Activated T-cell treated with anti-CD3 and anti-CD28 coated beads, Interleukin-2, amount 50 U/mL, for 48 hours (primary cell): ENCODE data around the gene CAPS2.

ENCODE experiments used
- DNase-seq, 2 experiments: peaks; one replicate each; pipeline ENCODE4 v3.0.0-alpha.2; 2020

CAPS2 gene

DNA sequence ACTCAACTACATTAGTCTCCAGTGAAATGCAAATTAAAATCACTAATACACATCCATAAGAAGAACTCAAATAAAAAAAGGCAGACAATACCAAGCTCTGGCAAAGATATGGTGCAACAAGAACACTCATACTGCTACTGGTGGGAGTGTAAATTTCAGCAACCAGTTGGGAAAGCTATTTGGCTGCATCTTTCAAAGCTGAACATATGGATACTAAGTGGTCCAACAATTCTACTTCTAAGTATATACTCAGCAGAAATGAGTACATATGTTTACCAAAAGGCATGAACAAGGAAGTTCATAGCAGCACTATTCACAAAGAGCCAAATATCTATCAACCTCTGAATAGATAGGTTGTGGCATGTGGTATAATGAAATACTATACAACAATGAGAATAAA lies 27.3 kb downstream of the CAPS2 start:
- no peak for DNase-seq

DNA sequence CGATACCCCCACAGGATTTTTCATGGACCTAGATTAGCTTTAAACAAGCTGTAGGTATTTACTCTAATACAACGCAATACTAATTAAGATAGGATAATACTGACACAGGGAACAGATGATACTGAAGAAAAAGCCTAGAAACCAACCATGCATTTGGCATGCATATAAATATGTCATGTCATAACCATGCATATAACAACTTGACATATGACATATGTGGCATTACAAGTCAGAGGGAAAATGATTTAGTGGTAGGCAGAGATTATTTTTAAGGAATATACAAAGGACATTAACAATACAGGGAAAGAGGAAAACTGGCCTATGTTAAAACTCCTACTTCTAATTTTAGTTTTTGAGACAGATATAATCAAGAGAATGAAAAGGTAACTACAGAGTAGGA lies 27.9 kb downstream of the CAPS2 start:
- DNase-seq, result no peak

GRCh38 chr12:75294797-75295196 lies 35.3 kb downstream of the CAPS2 start:
- DNase-seq, result no peak

DNA sequence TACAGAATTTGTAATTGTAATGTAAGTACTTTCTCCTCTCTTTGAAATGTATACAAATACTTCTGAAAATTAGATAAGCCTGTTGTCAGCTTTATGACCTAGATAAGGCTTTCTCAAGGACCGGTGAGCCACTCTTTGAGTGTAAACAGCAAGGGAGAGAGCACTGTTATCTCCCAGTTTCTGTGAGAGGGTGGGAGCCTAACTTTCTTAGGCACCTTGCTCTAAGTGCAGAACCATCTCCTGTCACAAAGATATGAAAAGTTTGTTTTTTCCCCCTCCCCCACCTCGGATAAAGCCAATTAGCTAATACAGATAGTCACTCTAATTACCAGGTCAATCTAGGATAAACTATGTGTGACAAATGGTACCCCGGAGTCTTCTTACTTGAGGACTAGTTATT lies 35.8 kb downstream of the CAPS2 start:
- no peak for DNase-seq

GRCh38 chr12:75291014-75291413 lies 39.1 kb downstream of the CAPS2 start:
- no peak for DNase-seq

- no peak for DNase-seq
These were observed 40.4 kb downstream of the CAPS2 start for GRCh38 chr12:75289753-75290152.

- DNase-seq, result no peak
These were observed 41.3 kb downstream of the CAPS2 start for GRCh38 chr12:75288860-75289259.

DNA sequence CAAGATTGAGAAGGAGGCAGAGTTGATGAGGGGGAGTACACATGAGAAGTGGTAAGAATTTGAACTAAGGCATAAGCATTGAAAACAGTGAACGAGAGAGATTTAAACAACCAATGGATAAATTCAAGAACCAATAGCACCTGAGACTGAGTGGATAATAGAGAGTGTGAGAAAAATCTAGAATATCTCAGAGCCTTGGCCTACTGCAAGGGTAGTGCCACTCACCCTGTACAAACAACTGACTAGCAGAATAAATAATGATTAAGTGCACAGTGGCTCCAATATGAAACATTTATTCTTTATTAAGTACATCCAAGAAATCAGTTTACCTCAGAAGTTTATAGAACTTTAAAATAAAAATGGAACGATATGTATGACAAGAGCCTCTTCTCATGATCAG lies 54.4 kb downstream of the CAPS2 start:
- no peak for DNase-seq

DNA sequence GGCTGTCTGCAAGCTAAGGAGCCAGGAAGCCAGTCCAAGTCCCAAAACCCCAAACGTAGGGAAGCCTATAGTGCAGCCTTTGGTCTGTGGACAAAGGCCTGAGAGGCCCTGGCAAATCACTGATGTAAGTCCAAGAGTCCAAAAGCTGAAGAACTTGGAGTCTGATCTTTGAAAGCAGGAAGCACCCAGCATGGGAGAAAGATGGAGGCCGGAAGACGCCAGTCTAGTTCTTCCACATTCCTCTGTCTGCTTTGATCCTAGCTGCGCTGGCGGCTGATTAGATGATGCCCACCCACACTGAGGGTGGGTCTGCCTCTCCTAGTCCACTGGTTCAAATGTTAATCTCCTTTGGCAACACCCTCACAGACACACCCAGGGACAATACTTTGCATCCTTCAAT lies 58.5 kb downstream of the CAPS2 start:
- DNase-seq, result no peak

GRCh38 chr12:75270157-75270556 lies 60.0 kb downstream of the CAPS2 start:
- DNase-seq, result no peak

DNA sequence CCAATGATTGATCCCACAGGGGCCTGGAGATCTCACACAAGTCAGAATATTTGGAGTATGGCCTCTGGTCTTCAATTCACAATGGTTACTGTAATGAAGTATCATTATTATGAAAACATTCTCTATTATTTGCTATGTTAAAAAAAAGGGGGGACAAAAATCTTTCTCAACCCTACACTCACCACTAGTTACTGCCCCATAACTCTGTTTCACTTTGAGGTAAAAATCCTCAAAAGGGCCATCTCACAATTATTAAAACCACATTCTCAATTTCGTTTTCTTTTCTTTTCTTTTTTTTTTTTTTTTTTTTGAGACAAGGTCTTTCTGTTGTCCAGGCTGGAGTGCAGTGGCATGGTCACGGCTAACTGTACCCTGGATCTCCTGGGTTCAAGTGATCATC lies 60.9 kb downstream of the CAPS2 start:
- no peak for DNase-seq

DNA sequence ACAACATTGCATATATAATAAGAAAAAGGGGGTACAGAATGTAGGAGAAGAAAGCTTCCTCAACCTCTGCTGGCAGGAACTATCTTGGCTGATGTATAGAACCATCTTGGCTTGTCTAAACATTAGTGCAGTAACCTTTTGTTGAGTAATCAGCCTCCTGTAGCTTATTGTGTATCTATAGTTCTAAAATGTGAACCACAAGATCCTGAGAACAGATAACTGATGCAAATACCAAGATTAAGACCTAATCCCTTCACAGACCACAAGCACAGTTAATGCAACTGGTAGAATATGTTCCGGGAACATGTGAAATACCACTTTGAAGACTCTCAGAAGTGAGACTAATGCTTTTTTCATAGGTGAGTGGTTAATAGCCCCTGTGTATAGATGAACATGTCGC lies 69.8 kb downstream of the CAPS2 start:
- no peak for DNase-seq

GRCh38 chr12:75259143-75259542 lies 71.0 kb downstream of the CAPS2 start:
- DNase-seq, result no peak

DNA sequence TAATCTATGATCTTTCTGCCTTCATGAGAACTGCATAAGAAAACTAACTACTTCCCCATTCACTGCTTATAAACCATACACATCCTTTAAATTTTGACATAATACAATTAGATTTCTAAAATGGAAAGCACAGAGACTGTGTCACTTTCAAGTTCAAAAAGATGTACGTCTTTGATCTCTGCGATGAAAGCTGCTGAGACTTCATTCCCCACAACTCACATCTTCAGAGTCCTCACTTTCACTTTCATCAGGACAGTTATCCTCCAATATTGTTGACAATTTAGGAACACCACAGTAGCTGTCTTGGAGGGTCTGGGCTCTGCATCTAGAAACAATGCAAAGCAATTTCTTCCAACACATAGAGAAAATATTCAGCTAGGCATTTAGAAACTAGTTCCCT lies 72.6 kb downstream of the CAPS2 start:
- no peak for DNase-seq

- DNase-seq, result no peak
These were observed 85.0 kb downstream of the CAPS2 start for GRCh38 chr12:75245108-75245507.

GRCh38 chr12:75239987-75240386 lies 90.1 kb downstream of the CAPS2 start:
- no peak for DNase-seq

GRCh38 chr12:75236206-75236605 lies 93.9 kb downstream of the CAPS2 start:
- no peak for DNase-seq

- DNase-seq, result no peak
These were observed 103.0 kb downstream of the CAPS2 start for GRCh38 chr12:75227132-75227531.
